ENCODE data around the gene MTERF4.

Gene MTERF4

GRCh38 chr2:241149925-241150659 is 48.0 kb upstream of the MTERF4 start, which contains the start of gene PPP1R7:
Gene PPP1R7 (plus strand): TSS chr2:241150467. CDS start chr2:241150496, 29 bp downstream.
- no peak for TF ChIP-seq POU6F1 (CRISPR knock-in tag; IDR thresholded peaks at IDR 0.05; ENCODE audit: borderline replicate concordance, low read depth)
- 0 out of 2 replicates have a peak, but pooled peaks have one; percentile 8 for TF ChIP-seq CSDC2 (CRISPR knock-in tag; IDR thresholded peaks at IDR 0.05)
- TF ChIP-seq SNAI2 (CRISPR knock-in tag; IDR thresholded peaks at IDR 0.05) = no peak
- peak; percentile 92 for ATAC-seq

- peak; percentile 53 for ATAC-seq
- TF ChIP-seq CREB5 (CRISPR knock-in tag; IDR thresholded peaks at IDR 0.05; ENCODE audit: low read depth) (no peak), GLIS3 (CRISPR knock-in tag; IDR thresholded peaks at IDR 0.05) (no peak), ZNF565 (CRISPR knock-in tag; conservative IDR thresholded peaks at IDR 0.05; ENCODE audit: low read depth) (no peak), ZNF8 (CRISPR knock-in tag; IDR thresholded peaks at IDR 0.05) (no peak), SNAI2 (CRISPR knock-in tag; IDR thresholded peaks at IDR 0.05) (no peak), TCF4 (CRISPR knock-in tag; IDR thresholded peaks at IDR 0.05; ENCODE audit: borderline replicate concordance) (no peak), ZC3H10 (CRISPR knock-in tag; IDR thresholded peaks at IDR 0.05) (no peak), TOX (CRISPR knock-in tag; IDR thresholded peaks at IDR 0.05; ENCODE audit: borderline replicate concordance) (no peak), ISL1 (CRISPR knock-in tag; IDR thresholded peaks at IDR 0.05) (no peak), CSDC2 (CRISPR knock-in tag; IDR thresholded peaks at IDR 0.05) (no peak), ZFP30 (CRISPR knock-in tag; IDR thresholded peaks at IDR 0.05) (no peak), POU6F1 (CRISPR knock-in tag; IDR thresholded peaks at IDR 0.05; ENCODE audit: borderline replicate concordance, low read depth) (no peak), OSR1 (CRISPR knock-in tag; IDR thresholded peaks at IDR 0.05) (no peak)
These were observed 47.5 kb upstream of the MTERF4 start for GRCh38 chr2:241149675-241149924.

GRCh38 chr2:241148891-241149674 is 47.0 kb upstream of the MTERF4 start, which contains the start of gene PASK:
Gene PASK (minus strand): TSS chr2:241149472. CDS start chr2:241143032, 6,440 bp downstream.
- TF ChIP-seq CSDC2 (CRISPR knock-in tag; IDR thresholded peaks at IDR 0.05) (no peak), ESRRG (CRISPR knock-in tag; IDR thresholded peaks at IDR 0.05) (no peak), ZNF70 (CRISPR knock-in tag; IDR thresholded peaks at IDR 0.05) (no peak), CREB5 (CRISPR knock-in tag; IDR thresholded peaks at IDR 0.05; ENCODE audit: low read depth) (no peak), PATZ1 (CRISPR knock-in tag; IDR thresholded peaks at IDR 0.05; ENCODE audit: borderline replicate concordance) (no peak), ZFP3 (CRISPR knock-in tag; IDR thresholded peaks at IDR 0.05) (no peak), TSHZ2 (CRISPR knock-in tag; IDR thresholded peaks at IDR 0.05) (no peak), BACH2 (CRISPR knock-in tag; IDR thresholded peaks at IDR 0.05; ENCODE audit: borderline replicate concordance) (no peak), RARB (CRISPR knock-in tag; IDR thresholded peaks at IDR 0.05) (no peak), OSR1 (CRISPR knock-in tag; IDR thresholded peaks at IDR 0.05) (no peak), SNAI2 (CRISPR knock-in tag; IDR thresholded peaks at IDR 0.05) (no peak), ZC3H10 (CRISPR knock-in tag; IDR thresholded peaks at IDR 0.05) (no peak), ISL1 (CRISPR knock-in tag; IDR thresholded peaks at IDR 0.05) (no peak), CSRNP3 (CRISPR knock-in tag; IDR thresholded peaks at IDR 0.05) (no peak), ZNF8 (CRISPR knock-in tag; IDR thresholded peaks at IDR 0.05) (no peak)
- peak; percentile 95 for ATAC-seq
